OCI-LY7 (cell line): ENCODE data around the gene UNC5A.

Experiments used
- EZH2phosphoT487 ChIP-seq: fragments of 200-600 bp; sonication (generic); IDR thresholded peaks from 2 replicates; pipeline ENCODE4 v1.6.1; 2018; ENCODE audit warnings: low read depth, borderline replicate concordance, mild to moderate bottlenecking, mixed run types, antibody characterized with exemption, low read length, moderate library complexity, mixed read lengths
- TF ChIP-seq, protein P1 (sequence below): fragments of 200-600 bp; sonication (generic); conservative IDR thresholded peaks from 2 replicates; pipeline ENCODE4 v1.5.1; 2014; ENCODE audit warnings: mild to moderate bottlenecking, antibody characterized with exemption, low read length, moderate library complexity, mixed read lengths

DNA sequence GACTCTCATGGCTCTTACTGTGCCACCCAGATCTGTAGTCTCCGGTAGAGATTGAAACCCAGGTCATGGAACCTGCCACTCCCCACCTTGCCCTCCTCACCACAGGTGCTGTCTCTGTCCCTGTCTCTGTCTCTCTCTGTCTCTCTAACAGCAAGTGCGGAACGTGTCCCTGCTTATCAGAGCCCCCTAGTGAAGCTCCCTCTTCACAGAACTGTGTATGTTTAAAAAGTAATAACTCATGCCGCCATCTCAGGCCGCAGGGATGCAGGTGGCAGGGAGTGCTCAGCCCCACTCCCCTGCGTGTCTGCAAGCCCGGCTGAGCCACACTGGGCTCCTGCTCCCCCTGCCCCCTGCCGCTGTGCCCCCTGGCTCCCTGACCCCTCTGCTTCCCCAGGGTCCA lies 43.8 kb downstream of the UNC5A start:
- TF ChIP-seq, protein P1, sequence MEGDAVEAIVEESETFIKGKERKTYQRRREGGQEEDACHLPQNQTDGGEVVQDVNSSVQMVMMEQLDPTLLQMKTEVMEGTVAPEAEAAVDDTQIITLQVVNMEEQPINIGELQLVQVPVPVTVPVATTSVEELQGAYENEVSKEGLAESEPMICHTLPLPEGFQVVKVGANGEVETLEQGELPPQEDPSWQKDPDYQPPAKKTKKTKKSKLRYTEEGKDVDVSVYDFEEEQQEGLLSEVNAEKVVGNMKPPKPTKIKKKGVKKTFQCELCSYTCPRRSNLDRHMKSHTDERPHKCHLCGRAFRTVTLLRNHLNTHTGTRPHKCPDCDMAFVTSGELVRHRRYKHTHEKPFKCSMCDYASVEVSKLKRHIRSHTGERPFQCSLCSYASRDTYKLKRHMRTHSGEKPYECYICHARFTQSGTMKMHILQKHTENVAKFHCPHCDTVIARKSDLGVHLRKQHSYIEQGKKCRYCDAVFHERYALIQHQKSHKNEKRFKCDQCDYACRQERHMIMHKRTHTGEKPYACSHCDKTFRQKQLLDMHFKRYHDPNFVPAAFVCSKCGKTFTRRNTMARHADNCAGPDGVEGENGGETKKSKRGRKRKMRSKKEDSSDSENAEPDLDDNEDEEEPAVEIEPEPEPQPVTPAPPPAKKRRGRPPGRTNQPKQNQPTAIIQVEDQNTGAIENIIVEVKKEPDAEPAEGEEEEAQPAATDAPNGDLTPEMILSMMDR, result no peak
- no peak for TF ChIP-seq EZH2phosphoT487
